Immature natural killer cell (primary cell): ENCODE results near the gene ILKAP. TPM values are rescaled to one million over a fixed set of nuclear protein-coding genes. Genes with fewer than 3 reads are reported as not detected.

ENCODE experiments used
- DNase-seq, 3 donors: peaks; one replicate each; pipeline ENCODE4 v3.0.0; 2022; ENCODE audit warnings: mixed read lengths in 1 of 3
- H3K27ac Mint-ChIP-seq, 6 donors: one replicate each; pipeline ENCODE4 v1.8.0; 2020; ENCODE audit warnings: mixed read lengths in 6 of 6, mild to moderate bottlenecking in 5 of 6, inconsistent platforms in 4 of 6, moderate library complexity in 3 of 6
- H3K27me3 Mint-ChIP-seq, 3 donors: one replicate each; pipeline ENCODE4 v1.8.0; 2020 to 2021; ENCODE audit warnings: low read depth in 3 of 3, mild to moderate bottlenecking in 3 of 3, mixed read lengths in 3 of 3, moderate library complexity in 3 of 3, inconsistent platforms in 1 of 3
- H3K36me3 Mint-ChIP-seq, 3 donors: one replicate each; pipeline ENCODE4 v1.8.0; 2020; ENCODE audit warnings: mixed read lengths in 3 of 3, inconsistent platforms in 2 of 3, mild to moderate bottlenecking in 2 of 3
- H3K4me1 Mint-ChIP-seq, 2 donors: one replicate each; pipeline ENCODE4 v1.8.0; 2020; ENCODE audit warnings: inconsistent platforms in 2 of 2, mild to moderate bottlenecking in 2 of 2, mixed read lengths in 2 of 2, moderate library complexity in 1 of 2
- H3K4me3 Mint-ChIP-seq, 5 donors: one replicate each; pipeline ENCODE4 v1.8.0; 2020; ENCODE audit warnings: mild to moderate bottlenecking in 5 of 5, mixed read lengths in 5 of 5, inconsistent platforms in 3 of 5, moderate library complexity in 3 of 5
- H3K9me3 Mint-ChIP-seq, 6 donors: one replicate each; pipeline ENCODE4 v1.8.0; 2020; ENCODE audit warnings: mild to moderate bottlenecking in 6 of 6, mixed read lengths in 6 of 6, inconsistent platforms in 4 of 6, moderate library complexity in 3 of 6
- polyA plus RNA-seq, 3 donors: library from polyadenylated mRNA; unstranded; fragments of 300-500 nt; fragmentation: Illumina TruSeq; gene quantifications; one replicate each; pipeline ENCODE4 v1.2.3, GENCODE V29; 2021

ILKAP gene
- polyA plus RNA-seq, 3 donors from 2014 or later: 59.2 to 82.8 (median 59.3) TPM

- Mint-ChIP-seq H3K27ac (peak overlapping the region in 1 of 6 donors; percentile 80), H3K9me3 (no peaks in the 10 kb centered on the region), H3K4me1 (no peaks in the 10 kb centered on the region), H3K27me3 (peaks cover 0 to 4% (median 2%) of the 10 kb centered on the region in 3 donors), H3K4me3 (no peak overlapping the region), H3K36me3 (no peaks in the 10 kb centered on the region)
- DNase-seq: no peak
Measured at GRCh38 chr2:238132463-238133450, 70.7 kb downstream of the ILKAP start.

- no peaks in the 10 kb centered on the region for H3K4me1 Mint-ChIP-seq
- no peak overlapping the region for H3K4me3 Mint-ChIP-seq
- no peak for DNase-seq
- no peak overlapping the region for H3K27ac Mint-ChIP-seq
- peaks cover 0 to 4% (median 2%) of the 10 kb centered on the region in 3 donors for H3K27me3 Mint-ChIP-seq
- H3K36me3 Mint-ChIP-seq: no peaks in the 10 kb centered on the region
- no peaks in the 10 kb centered on the region for H3K9me3 Mint-ChIP-seq
Measured at GRCh38 chr2:238131761-238132462, 71.6 kb downstream of the ILKAP start.

DNA sequence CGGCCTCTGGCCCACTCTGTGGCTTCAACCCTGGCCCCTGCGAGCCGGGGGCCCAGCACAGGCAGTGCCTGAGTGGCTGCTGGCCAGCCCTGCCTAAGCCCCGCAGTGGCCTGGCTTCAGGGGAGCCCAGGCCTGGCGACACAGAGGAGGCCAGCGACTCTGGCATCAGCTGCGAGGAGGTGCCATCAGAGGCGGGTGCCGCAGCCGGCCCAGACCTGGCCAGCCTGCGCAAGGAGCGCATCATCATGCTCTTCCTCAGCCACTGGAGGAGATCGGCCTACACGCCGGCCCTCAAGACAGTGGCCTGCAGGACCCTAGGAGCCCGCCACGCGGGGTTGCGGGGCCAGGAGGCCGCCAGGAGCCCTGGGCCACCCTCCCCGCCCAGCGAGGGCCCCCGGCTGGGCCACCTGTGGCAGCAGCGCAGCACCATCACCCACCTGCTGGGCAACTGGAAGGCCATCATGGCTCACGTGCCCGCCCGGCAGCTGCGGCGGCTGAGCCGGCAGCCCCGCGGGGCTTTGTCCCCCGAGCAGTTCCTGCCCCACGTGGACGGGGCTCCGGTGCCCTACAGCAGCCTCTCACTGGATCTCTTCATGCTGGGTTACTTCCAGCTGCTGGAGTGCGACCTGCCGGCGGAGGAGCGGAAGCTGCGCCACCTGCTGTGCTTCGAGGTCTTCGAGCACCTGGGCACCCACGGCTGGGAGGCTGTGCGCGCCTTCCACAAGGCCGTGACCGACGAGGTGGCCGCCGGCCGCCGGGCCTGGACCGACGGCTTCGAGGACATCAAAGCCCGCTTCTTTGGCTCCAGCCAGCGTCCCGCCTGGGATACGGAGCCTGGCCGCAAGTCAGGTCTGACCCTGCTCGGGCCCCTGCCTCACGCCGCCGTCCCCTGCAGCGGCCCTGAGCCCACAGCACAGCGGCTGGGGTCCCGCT lies 72.5 kb downstream of the ILKAP start:
- Mint-ChIP-seq H3K36me3 (no peaks in the 10 kb centered on the region), H3K27ac (no peak overlapping the region), H3K4me1 (no peaks in the 10 kb centered on the region), H3K4me3 (no peak overlapping the region), H3K27me3 (peaks cover 0 to 4% (median 0%) of the 10 kb centered on the region in 3 donors), H3K9me3 (no peaks in the 10 kb centered on the region)
- no peak for DNase-seq

DNA sequence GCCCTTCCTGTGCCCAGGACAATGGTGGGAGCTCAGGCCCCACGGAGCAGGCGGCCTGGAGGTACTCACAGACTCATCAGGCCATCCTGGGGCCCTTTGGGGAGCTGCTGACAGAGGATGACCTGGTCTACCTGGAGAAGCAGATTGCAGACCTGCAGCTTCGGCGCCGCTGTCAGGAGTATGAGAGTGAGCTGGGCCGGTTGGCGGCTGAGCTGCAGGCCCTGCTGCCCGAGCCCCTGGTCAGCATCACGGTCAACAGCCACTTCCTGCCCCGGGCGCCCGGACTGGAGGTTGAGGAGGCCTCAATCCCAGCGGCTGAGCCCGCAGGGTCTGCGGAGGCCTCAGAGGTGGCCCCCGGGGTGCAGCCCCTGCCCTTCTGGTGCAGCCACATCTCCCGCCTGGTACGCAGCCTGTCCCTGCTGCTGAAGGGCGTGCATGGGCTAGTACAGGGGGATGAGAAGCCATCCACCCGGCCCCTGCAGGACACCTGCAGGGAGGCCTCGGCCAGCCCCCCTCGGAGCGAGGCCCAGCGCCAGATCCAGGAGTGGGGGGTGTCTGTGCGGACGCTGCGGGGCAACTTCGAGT lies 73.3 kb downstream of the ILKAP start:
- Mint-ChIP-seq H3K27ac (no peak overlapping the region), H3K27me3 (peaks cover 0 to 2% (median 0%) of the 10 kb centered on the region in 3 donors), H3K4me3 (no peak overlapping the region), H3K9me3 (no peaks in the 10 kb centered on the region), H3K36me3 (no peaks in the 10 kb centered on the region), H3K4me1 (no peaks in the 10 kb centered on the region)
- DNase-seq: no peak

DNA sequence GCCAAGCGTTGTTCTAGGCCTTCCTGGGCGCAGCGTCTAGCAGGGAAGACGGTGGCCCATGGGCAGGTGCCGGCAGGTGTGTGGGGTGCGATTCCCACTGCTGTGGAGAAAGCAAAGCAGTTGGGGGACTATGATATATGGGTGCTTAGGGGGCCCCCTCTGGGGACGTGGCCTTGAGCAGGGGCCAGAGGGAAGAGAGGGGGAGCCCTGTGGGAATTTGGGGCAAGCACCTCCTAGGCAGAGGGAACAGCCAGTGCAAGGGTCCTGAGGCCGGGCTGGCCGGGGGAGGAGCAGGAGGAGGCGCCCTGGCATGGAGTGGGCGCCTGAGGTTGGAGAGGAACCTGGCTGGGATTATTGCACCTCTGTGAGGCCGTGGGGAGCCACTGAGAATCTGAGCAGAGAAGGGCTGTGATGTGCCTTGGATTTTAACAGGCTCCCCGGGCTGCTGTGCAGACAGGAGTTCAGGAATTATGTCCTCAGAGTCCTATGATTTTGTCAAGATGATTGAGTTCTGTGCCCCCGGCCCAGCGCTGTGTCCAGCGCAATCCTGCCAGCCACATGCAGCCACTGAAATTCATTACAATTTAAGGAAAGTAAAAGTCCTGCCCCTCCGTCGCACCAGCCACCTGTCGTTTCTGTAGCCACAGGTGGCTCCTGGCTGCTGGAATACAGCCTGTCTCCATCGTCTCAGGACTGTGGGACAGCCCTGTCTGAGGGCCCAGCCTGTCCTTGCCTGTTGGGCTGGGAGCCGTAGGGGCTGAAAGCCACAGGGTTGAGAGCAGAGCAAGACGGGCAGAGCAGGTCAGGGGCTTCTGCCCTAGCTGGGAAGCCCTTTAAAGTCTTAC lies 74.1 kb downstream of the ILKAP start:
- Mint-ChIP-seq H3K4me1 (no peaks in the 10 kb centered on the region), H3K27me3 (peaks cover 0 to 1% (median 0%) of the 10 kb centered on the region in 3 donors), H3K36me3 (no peaks in the 10 kb centered on the region), H3K4me3 (no peak overlapping the region), H3K27ac (no peak overlapping the region), H3K9me3 (no peaks in the 10 kb centered on the region)
- DNase-seq: no peak

- no peaks in the 10 kb centered on the region for H3K4me1 Mint-ChIP-seq
- no peak for DNase-seq
- H3K27me3 Mint-ChIP-seq: peaks cover 0 to 2% (median 1%) of the 10 kb centered on the region in 3 donors
- no peak overlapping the region for H3K4me3 Mint-ChIP-seq
- H3K9me3 Mint-ChIP-seq: no peaks in the 10 kb centered on the region
- no peaks in the 10 kb centered on the region for H3K36me3 Mint-ChIP-seq
- no peak overlapping the region for H3K27ac Mint-ChIP-seq
Measured at GRCh38 chr2:238128534-238129001, 74.9 kb downstream of the ILKAP start.

DNA sequence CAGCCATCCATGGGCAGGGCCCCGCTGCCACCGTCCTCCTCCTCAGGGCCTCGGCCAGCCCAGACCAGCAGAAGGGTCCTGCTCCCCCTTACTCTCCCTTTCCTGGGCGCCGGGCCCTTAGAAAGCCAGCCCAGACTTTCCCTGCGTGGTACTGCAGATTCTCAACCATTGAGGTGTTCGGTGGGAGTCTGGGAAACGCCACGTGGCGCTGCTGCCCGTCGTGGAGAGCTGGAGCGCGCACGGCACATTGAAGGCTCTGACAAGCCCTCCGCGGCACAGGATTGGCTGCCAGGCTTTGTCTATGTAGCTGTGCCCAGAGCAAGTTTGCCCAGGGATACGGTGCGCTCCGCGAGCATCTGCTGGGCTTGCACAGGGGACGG lies 75.4 kb downstream of the ILKAP start:
- H3K27me3 Mint-ChIP-seq: peaks cover 0 to 2% (median 0%) of the 10 kb centered on the region in 3 donors
- no peak overlapping the region for H3K27ac Mint-ChIP-seq
- H3K4me3 Mint-ChIP-seq: peak overlapping the region in 1 of 5 donors; percentile 21
- H3K4me1 Mint-ChIP-seq: no peaks in the 10 kb centered on the region
- no peak for DNase-seq
- H3K36me3 Mint-ChIP-seq: no peaks in the 10 kb centered on the region
- H3K9me3 Mint-ChIP-seq: no peaks in the 10 kb centered on the region

DNA sequence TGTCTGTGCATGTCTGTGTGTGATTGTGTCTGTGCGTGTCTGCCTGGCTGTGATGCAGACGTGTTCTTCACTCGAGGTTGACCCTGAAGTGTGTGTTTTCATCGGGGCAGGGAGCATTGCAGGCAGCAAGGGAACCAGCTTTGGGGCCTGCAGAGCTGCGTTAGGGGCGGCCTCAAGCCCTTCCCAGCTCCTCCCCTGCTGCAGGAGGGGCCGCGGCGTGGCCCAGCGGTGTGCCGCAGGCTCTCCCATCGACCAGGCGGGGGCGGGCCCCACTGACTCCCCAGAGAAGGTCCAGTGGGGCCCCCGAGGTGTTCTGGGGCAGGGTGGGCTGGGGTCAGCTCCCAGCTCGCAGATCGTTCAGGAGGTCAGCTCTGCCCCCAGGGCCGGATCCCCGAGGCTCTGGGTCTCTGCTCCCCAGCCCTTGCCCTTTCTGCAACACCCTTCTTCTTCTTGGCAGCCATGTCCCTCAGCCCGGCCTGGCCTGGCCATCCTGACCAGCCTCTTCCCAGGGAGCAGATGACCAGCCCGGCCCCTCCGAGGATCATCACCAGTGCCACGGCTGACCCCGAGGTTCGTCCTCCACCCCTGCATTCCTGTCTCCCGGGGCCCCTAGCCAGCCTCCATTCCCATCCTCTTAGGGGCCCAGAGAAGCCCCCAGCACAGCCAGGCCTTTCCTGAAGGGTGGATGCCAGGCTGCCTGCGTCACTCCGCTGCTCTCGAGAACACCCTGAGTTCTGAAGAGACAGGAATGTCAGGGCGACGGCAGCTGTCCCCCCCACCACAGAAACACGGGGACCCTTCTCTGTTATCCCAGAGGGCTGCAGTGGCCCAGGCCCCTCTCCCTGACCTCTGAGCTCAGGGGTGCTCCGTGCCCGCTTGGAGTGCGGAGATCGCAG lies 76.1 kb downstream of the ILKAP start:
- Mint-ChIP-seq H3K4me3 (peak overlapping the region in 1 of 5 donors; percentile 21), H3K9me3 (no peaks in the 10 kb centered on the region), H3K27me3 (peaks cover 0 to 2% (median 0%) of the 10 kb centered on the region in 3 donors), H3K4me1 (no peaks in the 10 kb centered on the region), H3K36me3 (no peaks in the 10 kb centered on the region), H3K27ac (no peak overlapping the region)
- DNase-seq: peak in 1 of 3 donors; percentile 32

DNA sequence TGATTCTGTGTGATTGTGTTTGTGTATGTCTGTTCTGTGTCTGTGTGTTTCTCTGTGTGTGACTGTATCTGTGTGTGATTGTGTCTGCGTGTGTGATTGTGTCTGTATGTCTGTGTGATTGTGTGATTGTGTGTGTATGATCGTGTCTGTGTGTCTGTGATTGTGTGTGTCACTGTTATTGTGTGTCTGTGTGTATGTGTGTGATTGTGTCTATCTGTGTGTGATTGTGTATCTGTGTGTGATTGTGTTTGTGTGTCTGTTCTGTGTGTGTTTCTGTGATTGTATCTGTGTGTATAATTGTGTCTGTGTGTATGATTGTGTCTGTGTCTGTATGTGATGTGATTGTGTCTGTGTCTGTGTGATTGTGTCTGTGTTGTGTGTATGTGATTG lies 76.7 kb downstream of the ILKAP start:
- Mint-ChIP-seq H3K27ac (no peak overlapping the region), H3K27me3 (peaks cover 0 to 2% (median 0%) of the 10 kb centered on the region in 3 donors), H3K36me3 (no peaks in the 10 kb centered on the region), H3K4me1 (no peaks in the 10 kb centered on the region), H3K4me3 (no peak overlapping the region), H3K9me3 (no peaks in the 10 kb centered on the region)
- DNase-seq: no peak

GRCh38 chr2:238126338-238126737 lies 77.2 kb downstream of the ILKAP start:
- H3K27ac Mint-ChIP-seq: no peak overlapping the region

GRCh38 chr2:238125127-238125885 lies 78.2 kb downstream of the ILKAP start:
- Mint-ChIP-seq H3K9me3 (no peaks in the 10 kb centered on the region), H3K4me3 (no peak overlapping the region), H3K27ac (no peak overlapping the region), H3K36me3 (no peaks in the 10 kb centered on the region), H3K27me3 (peaks cover 0 to 2% (median 0%) of the 10 kb centered on the region in 3 donors), H3K4me1 (no peaks in the 10 kb centered on the region)
- DNase-seq: no peak

More at GRCh38 chr2:238126338-238126737, 77.2 kb downstream of the ILKAP start:
- H3K9me3 Mint-ChIP-seq: no peaks in the 10 kb centered on the region
- no peaks in the 10 kb centered on the region for H3K36me3 Mint-ChIP-seq
- DNase-seq: no peak
- no peak overlapping the region for H3K4me3 Mint-ChIP-seq
- H3K4me1 Mint-ChIP-seq: no peaks in the 10 kb centered on the region
- H3K27me3 Mint-ChIP-seq: peaks cover 0 to 2% (median 0%) of the 10 kb centered on the region in 3 donors
